ENCODE results near the gene ADAM11.

Gene ADAM11

DNA sequence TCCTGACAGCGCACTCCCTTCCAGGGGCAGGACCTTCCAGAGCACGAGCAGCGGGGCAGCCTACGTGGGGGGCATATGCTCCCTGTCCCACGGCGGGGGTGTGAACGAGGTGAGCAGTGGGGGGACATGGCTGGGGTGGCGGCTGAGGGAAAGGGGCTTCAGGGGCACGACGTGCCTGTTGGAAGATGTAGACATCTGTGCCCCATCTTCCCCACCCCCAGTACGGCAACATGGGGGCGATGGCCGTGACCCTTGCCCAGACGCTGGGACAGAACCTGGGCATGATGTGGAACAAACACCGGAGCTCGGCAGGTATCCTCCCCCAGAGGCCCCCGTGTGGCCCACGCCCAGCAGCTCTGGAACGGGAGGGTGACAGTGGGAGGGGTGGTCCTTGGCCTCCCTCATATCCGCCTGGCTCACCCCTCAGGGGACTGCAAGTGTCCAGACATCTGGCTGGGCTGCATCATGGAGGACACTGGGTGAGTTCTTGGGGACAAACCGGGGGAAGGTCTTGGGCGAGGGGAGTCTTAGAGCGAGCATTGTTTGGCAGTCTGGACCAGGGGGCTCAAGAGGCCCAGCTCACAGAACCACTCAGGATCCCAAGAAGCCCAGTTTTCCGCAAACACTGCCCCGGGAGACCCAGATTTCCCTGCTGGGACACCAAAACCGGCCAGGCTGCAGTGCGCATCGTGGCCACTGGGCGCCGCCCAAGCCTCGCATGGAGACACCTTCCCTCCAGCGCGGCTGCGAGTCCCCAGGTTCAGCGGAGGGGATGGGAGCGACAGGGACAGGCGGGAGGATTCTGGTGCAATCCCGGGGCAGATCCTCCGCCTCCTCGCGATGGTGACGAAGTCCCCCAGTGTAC, 15.7 kb downstream of the ADAM11 start:
- peak overlapping the region; percentile 79 for H3K27ac ChIP-seq
- TF ChIP-seq, protein P1, sequence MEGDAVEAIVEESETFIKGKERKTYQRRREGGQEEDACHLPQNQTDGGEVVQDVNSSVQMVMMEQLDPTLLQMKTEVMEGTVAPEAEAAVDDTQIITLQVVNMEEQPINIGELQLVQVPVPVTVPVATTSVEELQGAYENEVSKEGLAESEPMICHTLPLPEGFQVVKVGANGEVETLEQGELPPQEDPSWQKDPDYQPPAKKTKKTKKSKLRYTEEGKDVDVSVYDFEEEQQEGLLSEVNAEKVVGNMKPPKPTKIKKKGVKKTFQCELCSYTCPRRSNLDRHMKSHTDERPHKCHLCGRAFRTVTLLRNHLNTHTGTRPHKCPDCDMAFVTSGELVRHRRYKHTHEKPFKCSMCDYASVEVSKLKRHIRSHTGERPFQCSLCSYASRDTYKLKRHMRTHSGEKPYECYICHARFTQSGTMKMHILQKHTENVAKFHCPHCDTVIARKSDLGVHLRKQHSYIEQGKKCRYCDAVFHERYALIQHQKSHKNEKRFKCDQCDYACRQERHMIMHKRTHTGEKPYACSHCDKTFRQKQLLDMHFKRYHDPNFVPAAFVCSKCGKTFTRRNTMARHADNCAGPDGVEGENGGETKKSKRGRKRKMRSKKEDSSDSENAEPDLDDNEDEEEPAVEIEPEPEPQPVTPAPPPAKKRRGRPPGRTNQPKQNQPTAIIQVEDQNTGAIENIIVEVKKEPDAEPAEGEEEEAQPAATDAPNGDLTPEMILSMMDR (conservative IDR thresholded peaks at IDR 0.05), result peak; percentile 99

DNA sequence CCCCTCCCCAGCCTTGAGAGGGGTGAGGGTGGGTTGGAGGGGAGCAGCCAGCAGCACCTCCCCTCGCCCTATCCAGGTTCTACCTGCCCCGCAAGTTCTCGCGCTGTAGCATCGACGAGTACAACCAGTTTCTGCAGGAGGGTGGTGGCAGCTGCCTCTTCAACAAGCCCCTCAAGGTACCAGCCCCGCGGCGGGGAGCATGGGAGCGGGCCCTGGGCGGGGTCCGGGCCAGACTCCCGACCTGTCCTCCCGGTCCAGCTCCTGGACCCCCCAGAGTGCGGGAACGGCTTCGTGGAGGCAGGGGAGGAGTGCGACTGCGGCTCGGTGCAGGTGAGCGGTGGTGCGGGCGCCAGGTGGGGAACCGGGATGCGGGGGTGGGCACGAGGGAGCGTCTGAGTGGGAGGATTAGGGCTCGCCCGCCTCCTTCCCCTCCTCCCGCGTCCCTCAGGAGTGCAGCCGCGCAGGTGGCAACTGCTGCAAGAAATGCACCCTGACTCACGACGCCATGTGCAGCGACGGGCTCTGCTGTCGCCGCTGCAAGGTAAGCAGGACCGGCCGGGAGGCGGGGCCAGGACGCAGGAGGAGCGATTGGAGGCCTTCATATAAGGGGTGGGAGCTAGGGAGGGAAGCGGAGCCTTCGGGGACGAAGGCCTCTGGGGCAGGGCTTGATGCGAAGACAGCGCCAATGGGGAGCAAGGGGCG, 16.5 kb downstream of the ADAM11 start:
- H3K27ac ChIP-seq, result peak overlapping the region; percentile 79
- TF ChIP-seq, protein P1 (conservative IDR thresholded peaks at IDR 0.05), result no peak; the same call in none of the 2 replicates

DNA sequence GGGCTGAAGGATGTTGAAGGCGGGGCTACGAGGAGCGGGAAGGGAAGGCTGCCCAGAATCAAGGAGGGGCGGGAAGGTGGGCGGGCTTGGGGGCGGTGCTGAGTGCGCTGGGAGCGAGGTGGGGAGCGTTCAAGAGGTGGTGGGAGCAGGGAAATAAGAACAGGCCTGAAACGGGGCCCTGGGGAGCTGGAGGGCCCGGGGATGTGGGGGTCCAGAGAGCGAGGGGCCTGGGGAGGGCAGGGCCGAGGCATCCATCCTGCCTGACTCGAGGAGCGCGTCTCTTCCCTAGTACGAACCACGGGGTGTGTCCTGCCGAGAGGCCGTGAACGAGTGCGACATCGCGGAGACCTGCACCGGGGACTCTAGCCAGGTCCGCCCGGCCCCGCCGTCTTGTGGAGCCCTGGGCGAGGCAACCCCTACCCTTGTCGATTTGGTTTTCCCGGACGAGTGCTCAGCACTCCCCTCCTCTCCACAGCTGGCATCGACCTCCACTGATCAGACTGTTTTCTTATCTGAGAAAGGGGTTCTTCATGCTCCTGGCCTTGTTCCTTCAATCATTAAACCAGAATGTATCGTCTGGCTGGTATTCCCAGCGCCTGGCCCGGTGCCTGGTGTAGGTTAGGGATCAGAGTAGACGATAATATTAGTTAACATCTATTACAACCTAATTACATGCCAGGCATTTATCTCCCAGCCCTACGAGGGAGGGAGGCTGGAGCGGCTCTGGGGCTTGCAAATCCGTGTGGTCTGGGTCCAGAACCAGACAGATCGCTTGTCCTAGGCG, 17.2 kb downstream of the ADAM11 start:
- TF ChIP-seq, protein P1 (conservative IDR thresholded peaks at IDR 0.05), result no peak
- H3K27ac ChIP-seq, result peak overlapping the region; percentile 79

DNA sequence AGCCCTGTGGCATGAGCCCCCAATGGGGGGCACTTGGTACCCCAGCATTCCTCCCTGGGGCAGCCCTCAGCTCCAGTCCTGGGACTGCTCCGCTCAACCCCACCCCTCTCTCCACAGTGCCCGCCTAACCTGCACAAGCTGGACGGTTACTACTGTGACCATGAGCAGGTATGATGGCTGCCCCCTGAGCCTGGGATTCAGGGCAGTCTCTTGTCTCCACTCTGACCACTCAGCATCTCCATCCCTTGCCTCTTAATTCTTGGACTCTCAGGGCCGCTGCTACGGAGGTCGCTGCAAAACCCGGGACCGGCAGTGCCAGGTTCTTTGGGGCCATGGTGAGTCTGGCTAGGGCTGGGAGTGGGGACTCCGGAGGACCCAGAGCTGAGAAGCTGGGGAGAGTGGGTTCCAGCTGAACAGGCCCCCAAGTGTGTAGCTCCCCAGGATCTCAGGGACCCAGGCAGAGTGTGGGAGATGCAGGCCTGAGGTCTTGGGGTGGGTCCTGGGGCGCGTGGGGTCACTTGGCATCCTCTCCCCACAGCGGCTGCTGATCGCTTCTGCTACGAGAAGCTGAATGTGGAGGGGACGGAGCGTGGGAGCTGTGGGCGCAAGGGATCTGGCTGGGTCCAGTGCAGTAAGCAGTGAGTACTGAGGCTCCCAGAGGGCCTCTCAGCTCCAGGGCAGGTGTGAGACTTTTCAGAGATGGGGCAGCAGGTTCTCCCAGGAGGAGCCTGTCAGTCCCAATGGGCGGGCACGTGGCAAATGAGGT, 18.0 kb downstream of the ADAM11 start:
- TF ChIP-seq, protein P1 (conservative IDR thresholded peaks at IDR 0.05), result no peak
- H3K27ac ChIP-seq, result peak overlapping the region; percentile 79

DNA sequence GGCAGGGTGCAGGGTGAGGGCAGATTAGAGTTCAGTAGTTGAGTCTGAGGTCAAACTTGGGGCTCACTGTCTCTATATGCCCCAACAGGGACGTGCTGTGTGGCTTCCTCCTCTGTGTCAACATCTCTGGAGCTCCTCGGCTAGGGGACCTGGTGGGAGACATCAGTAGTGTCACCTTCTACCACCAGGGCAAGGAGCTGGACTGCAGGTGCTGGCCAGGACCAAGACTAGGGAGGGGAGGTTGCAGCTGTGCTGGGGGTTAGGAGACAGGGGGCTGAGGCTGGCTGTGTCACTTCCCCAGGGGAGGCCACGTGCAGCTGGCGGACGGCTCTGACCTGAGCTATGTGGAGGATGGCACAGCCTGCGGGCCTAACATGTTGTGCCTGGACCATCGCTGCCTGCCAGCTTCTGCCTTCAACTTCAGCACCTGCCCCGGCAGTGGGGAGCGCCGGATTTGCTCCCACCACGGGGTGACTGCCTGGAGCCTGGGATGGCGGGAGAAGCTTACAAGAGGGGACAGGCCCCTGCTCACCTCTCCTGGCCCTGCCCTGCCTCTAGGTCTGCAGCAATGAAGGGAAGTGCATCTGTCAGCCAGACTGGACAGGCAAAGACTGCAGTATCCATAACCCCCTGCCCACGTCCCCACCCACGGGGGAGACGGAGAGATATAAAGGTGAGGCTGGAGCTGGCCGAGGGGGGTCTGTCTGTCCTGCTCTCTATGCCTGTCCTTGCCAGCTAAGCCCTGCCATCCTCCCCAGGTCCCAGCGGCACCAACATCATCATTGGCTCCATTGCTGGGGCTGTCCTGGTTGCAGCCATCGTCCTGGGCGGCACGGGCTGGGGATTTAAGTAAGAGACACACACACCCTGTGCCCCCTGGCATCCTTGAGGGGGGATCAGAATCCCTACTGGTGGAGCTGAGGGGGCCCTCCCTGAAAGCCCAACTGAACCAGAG, 18.9 kb downstream of the ADAM11 start:
- TF ChIP-seq, protein P1 (conservative IDR thresholded peaks at IDR 0.05), result no peak
- no peak overlapping the region; the same call in 1 of the 2 replicates for H3K27ac ChIP-seq

DNA sequence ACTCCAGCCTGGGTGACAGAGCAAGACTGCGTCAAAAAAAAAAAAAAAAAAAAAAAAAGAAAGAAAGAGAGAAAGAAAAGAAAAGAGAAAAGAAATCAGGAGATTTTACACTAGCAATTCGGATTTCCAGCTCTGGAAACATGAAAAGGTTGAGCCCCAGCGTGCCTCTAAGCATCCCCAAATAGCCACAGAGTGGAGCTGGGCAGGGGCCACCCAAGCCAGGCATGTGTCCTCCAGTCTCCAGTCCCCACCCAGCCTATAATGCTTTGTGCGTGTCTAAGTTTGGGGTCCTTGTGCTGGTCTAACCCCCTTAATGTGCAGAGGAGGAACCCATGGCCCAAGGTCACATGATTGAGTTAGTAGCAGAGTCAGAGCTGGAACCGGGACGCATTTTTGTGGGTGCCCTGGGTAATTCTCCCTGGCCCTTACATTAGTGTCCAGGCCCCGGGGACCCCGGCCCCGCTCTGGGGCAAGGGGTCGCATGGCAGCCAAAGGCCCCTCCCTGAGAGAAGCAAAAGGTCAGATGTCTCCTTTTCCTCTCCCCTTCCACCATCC, 19.9 kb downstream of the ADAM11 start:
- TF ChIP-seq, protein P1 (conservative IDR thresholded peaks at IDR 0.05), result no peak
- H3K27ac ChIP-seq, result no peak overlapping the region; the same call in 1 of the 2 replicates

All from VCaP (cell line).